Hepatocyte (in vitro differentiated cells): ENCODE data around the gene TMEM51. TPM values are rescaled to one million over a fixed set of nuclear protein-coding genes. Genes with fewer than 3 reads are reported as not detected.

Source experiments
- DNase-seq: peaks from one replicate; pipeline ENCODE4 v3.0.0-alpha.2; 2016; ENCODE audit warnings: low spot score
- H2AFZ ChIP-seq: fragments of 200-600 bp; sonication (generic); 2 replicates; pipeline ENCODE4 v1.6.0; 2016; ENCODE audit warnings: antibody characterized with exemption, mild to moderate bottlenecking
- H3K27ac ChIP-seq: fragments of 200-600 bp; sonication (generic); 2 replicates; pipeline ENCODE4 v1.5.1; 2016; ENCODE audit warnings: mild to moderate bottlenecking
- H3K27me3 ChIP-seq: fragments of 200-600 bp; sonication (generic); 2 replicates; pipeline ENCODE4 v1.6.1; 2016
- H3K36me3 ChIP-seq: fragments of 200-600 bp; sonication (generic); replicated peaks from 2 replicates; pipeline ENCODE4 v1.5.1; 2016; ENCODE audit warnings: low read depth; ENCODE audit not compliant: insufficient read depth
- H3K4me1 ChIP-seq: fragments of 200-600 bp; sonication (generic); 2 replicates; pipeline ENCODE4 v1.5.1; 2016; ENCODE audit warnings: mild to moderate bottlenecking, moderate library complexity; ENCODE audit not compliant: insufficient read depth
- H3K4me2 ChIP-seq: fragments of 200-600 bp; sonication (generic); 2 replicates; pipeline ENCODE4 v1.6.0; 2016
- H3K4me3 ChIP-seq: fragments of 200-600 bp; sonication (generic); 2 replicates; pipeline ENCODE4 v1.5.1; 2016; ENCODE audit warnings: mild to moderate bottlenecking
- H3K79me2 ChIP-seq: fragments of 200-600 bp; sonication (generic); 2 replicates; pipeline ENCODE4 v1.6.0; 2017; ENCODE audit warnings: mild to moderate bottlenecking
- H3K9me2 ChIP-seq: fragments of 200-600 bp; sonication (generic); replicated peaks from 2 replicates; pipeline ENCODE4 v1.6.0; 2017; ENCODE audit warnings: mild to moderate bottlenecking; ENCODE audit not compliant: insufficient read depth
- H3K9me3 ChIP-seq: fragments of 200-600 bp; sonication (generic); 2 replicates; pipeline ENCODE4 v1.5.1; 2016; ENCODE audit warnings: low read depth, mild to moderate bottlenecking
- H4K20me1 ChIP-seq: fragments of 200-600 bp; sonication (generic); 2 replicates; pipeline ENCODE4 v1.6.0; 2016; ENCODE audit warnings: mild to moderate bottlenecking; ENCODE audit not compliant: insufficient read depth, poor library complexity, severe bottlenecking
- CTCF ChIP-seq: fragments of 200-600 bp; sonication (generic); IDR thresholded peaks from 2 replicates; pipeline ENCODE4 v1.5.1; 2016; ENCODE audit warnings: antibody characterized with exemption, mild to moderate bottlenecking; ENCODE audit not compliant: poor library complexity
- EZH2 ChIP-seq: fragments of 200-600 bp; sonication (generic); IDR thresholded peaks from 2 replicates; pipeline ENCODE4 v1.6.1; 2016; ENCODE audit warnings: antibody characterized with exemption, mild to moderate bottlenecking, borderline replicate concordance
- EZH2phosphoT487 ChIP-seq: fragments of 200-600 bp; sonication (generic); IDR thresholded peaks from one replicate; pipeline ENCODE4 v1.6.1; 2018; ENCODE audit warnings: antibody characterized with exemption, mild to moderate bottlenecking, low read depth, moderate library complexity; ENCODE audit not compliant: unreplicated experiment, severe bottlenecking
- WGBS: methylation state at CpG from one replicate; pipeline ENCODE4 v1.1.6; 2016; ENCODE audit warnings: low lambda C conversion rate; ENCODE audit errors: missing lambda C conversion rate; 5-methylcytosine and 5-hydroxymethylcytosine counted together
- polyA plus RNA-seq: library from polyadenylated mRNA; unstranded; fragments of >200 nt; fragmentation: Nextera tagmentation; extraction: Ambion mirVana; gene quantifications from 2 replicates; pipeline ENCODE4 v1.2.1, GENCODE V29; 2016
- total RNA-seq: library from RNA; depleted of rRNA; stranded (reverse); fragments of >200 nt; gene quantifications from 2 replicates; pipeline ENCODE4 v1.2.3, GENCODE V29; 2014

Gene TMEM51
- total and polyA plus RNA-seq, 2 experiments from 2014 or later = 23.4 to 24.0 TPM

GRCh38 chr1:15217654-15218053 is 64.1 kb downstream of the TMEM51 start:
- H3K79me2 ChIP-seq = no peaks in the 10 kb centered on the region
- H3K4me1 ChIP-seq = peaks cover 23% of the 10 kb centered on the region
- no peak for TF ChIP-seq EZH2phosphoT487
- TF ChIP-seq EZH2 = no peak
- TF ChIP-seq CTCF = no peak
- no peaks in the 10 kb centered on the region for H3K9me2 ChIP-seq
- WGBS = 95% methylated on average over 1 of the region's 1 CpG
- no peaks in the 10 kb centered on the region for H3K9me3 ChIP-seq
- no peaks in the 10 kb centered on the region for H3K36me3 ChIP-seq
- H4K20me1 ChIP-seq = no peaks in the 10 kb centered on the region
- H3K27ac ChIP-seq = no peak overlapping the region
- no peak overlapping the region for H3K4me2 ChIP-seq
- DNase-seq = no peak
- no peak overlapping the region for H2AFZ ChIP-seq
- no peaks in the 10 kb centered on the region for H3K27me3 ChIP-seq
- no peak overlapping the region for H3K4me3 ChIP-seq

GRCh38 chr1:15218287-15219279 is 65.0 kb downstream of the TMEM51 start:
- no peak overlapping the region for H2AFZ ChIP-seq
- H3K4me1 ChIP-seq = peaks cover 16% of the 10 kb centered on the region
- no peak overlapping the region for H3K27ac ChIP-seq
- TF ChIP-seq EZH2 (no peak), EZH2phosphoT487 (no peak), CTCF (no peak)
- no peaks in the 10 kb centered on the region for H3K9me3 ChIP-seq
- H3K27me3 ChIP-seq = no peaks in the 10 kb centered on the region
- no peak for DNase-seq
- H3K4me3 ChIP-seq = no peak overlapping the region
- WGBS = 79% methylated on average over 6 of the region's 6 CpGs
- no peak overlapping the region for H3K4me2 ChIP-seq
- H3K36me3 ChIP-seq = no peaks in the 10 kb centered on the region
- H3K79me2 ChIP-seq = no peaks in the 10 kb centered on the region
- no peaks in the 10 kb centered on the region for H3K9me2 ChIP-seq
- H4K20me1 ChIP-seq = no peaks in the 10 kb centered on the region

GRCh38 chr1:15219280-15220023 is 65.9 kb downstream of the TMEM51 start:
- no peaks in the 10 kb centered on the region for H3K9me3 ChIP-seq
- H3K4me1 ChIP-seq = peaks cover 7% of the 10 kb centered on the region
- H3K36me3 ChIP-seq = no peaks in the 10 kb centered on the region

More at GRCh38 chr1:15219280-15220023, 65.9 kb downstream of the TMEM51 start:
- Histone ChIP-seq H3K4me2 (no peak overlapping the region), H3K9me2 (no peaks in the 10 kb centered on the region), H2AFZ (no peak overlapping the region), H3K27ac (no peak overlapping the region), H4K20me1 (no peaks in the 10 kb centered on the region), H3K4me3 (no peak overlapping the region), H3K27me3 (no peaks in the 10 kb centered on the region), H3K79me2 (no peaks in the 10 kb centered on the region)
- TF ChIP-seq EZH2 (no peak), CTCF (no peak), EZH2phosphoT487 (no peak)
- 94% methylated on average over 22 of the region's 22 CpGs for WGBS
- no peak for DNase-seq
